ENCODE data around the gene TBC1D10B.
"Not testable (repeated sequence)": the region's sequence is repeated elsewhere in the genome, so short reads cannot be mapped to it uniquely, and the experiment has no call there.

The TBC1D10B gene

DNA sequence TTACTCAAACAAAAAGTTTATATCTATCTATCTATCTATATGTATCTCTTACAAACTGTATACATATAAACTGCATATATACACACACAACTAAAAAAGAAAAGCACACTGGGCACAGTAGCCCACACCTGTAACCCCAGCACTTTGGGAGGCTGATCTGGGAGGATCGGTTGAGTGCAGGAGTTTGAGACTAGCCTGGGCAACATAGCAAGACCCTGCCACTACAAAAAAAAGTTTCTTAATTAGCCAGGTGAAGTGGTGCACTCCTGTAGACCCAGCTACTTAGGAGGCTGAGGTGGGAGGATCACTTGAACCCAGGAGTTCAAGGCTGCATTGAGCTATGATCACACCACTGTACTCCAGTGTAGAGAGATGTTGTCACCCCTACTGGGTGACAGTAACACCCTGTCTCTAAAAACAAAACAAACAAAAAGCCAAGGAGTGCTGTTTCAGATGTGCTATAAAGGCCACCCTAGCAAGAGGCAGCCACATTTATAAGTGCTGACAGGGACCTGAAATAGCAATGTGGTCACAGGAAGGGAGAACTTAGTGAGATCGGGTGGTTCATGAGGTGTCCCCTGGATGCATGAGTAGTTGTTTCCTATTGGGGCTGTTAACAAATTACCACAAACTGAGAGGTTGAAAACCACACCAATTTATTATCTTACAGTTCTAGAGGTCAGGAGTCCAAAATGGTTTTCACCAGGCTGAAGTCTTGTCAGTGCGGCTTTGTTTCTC is 20.0 kb downstream of the TBC1D10B start:
- Mint-ChIP-seq H3K36me3 (ENCODE audit: low read depth) (peaks cover 50% of the 10 kb centered on the region), H3K4me3 (no peak overlapping the region), H3K9me3 (no peaks in the 10 kb centered on the region), H3K27ac (peak overlapping the region; percentile 84), H3K4me1 (peaks cover 27% of the 10 kb centered on the region), H3K27me3 (ENCODE audit: low read depth, poor library complexity) (peaks cover 6% of the 10 kb centered on the region)
- TF ChIP-seq, protein P1, sequence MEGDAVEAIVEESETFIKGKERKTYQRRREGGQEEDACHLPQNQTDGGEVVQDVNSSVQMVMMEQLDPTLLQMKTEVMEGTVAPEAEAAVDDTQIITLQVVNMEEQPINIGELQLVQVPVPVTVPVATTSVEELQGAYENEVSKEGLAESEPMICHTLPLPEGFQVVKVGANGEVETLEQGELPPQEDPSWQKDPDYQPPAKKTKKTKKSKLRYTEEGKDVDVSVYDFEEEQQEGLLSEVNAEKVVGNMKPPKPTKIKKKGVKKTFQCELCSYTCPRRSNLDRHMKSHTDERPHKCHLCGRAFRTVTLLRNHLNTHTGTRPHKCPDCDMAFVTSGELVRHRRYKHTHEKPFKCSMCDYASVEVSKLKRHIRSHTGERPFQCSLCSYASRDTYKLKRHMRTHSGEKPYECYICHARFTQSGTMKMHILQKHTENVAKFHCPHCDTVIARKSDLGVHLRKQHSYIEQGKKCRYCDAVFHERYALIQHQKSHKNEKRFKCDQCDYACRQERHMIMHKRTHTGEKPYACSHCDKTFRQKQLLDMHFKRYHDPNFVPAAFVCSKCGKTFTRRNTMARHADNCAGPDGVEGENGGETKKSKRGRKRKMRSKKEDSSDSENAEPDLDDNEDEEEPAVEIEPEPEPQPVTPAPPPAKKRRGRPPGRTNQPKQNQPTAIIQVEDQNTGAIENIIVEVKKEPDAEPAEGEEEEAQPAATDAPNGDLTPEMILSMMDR (IDR thresholded peaks at IDR 0.05), result no peak
- no peak for DNase-seq

DNA sequence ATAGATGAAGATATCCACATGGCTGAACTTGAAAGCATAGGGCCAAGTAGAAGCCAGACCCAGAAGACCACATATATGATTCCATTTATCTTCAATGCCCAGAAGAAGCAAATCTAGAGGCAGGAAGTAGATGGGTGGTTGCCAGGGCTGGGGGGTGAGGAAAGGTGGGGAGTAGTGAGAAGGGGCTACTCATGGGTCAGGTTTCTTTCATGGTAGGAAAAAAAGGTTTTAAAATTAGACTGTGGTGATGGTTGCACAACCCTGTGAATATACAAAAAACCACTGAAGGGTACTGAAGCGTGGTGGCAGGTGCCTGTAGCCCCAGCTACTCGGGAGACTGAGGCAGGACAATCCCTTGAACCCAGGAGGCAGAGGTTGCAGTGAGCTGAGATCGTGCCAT is 20.6 kb downstream of the TBC1D10B start:
- H3K36me3 Mint-ChIP-seq (ENCODE audit: low read depth), result peaks cover 50% of the 10 kb centered on the region
- peaks cover 3% of the 10 kb centered on the region for H3K27me3 Mint-ChIP-seq (ENCODE audit: low read depth, poor library complexity)
- H3K4me1 Mint-ChIP-seq, result peaks cover 25% of the 10 kb centered on the region
- H3K27ac Mint-ChIP-seq, result peak overlapping the region; percentile 83
- no peak overlapping the region for H3K4me3 Mint-ChIP-seq
- TF ChIP-seq, protein P1 (IDR thresholded peaks at IDR 0.05), result no peak
- H3K9me3 Mint-ChIP-seq, result no peaks in the 10 kb centered on the region
- no peak for DNase-seq

DNA sequence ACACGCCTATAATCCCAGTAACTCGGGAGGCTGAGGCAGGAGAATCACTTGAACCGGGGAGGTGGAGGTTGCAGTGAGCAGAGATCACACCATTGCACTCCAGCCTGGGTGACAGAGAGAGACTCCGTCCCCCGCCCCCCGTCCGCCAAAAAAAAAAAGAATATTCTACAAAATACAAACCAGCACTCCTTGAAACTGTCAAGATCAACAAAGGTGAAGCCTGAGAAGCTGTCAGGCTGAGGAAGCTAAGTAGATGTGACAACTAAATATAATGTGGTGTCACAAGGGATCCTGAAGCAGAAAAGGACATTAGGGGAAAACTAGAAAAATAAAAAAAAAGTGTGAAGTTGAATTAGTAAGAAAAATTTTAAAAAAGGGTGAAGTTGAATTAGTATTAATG is 21.4 kb downstream of the TBC1D10B start:
- TF ChIP-seq, protein P1 (IDR thresholded peaks at IDR 0.05), result no peak
- H3K27me3 Mint-ChIP-seq (ENCODE audit: low read depth, poor library complexity), result no peaks in the 10 kb centered on the region
- H3K36me3 Mint-ChIP-seq (ENCODE audit: low read depth), result peaks cover 45% of the 10 kb centered on the region
- no peaks in the 10 kb centered on the region for H3K9me3 Mint-ChIP-seq
- DNase-seq, result no peak
- peaks cover 17% of the 10 kb centered on the region for H3K4me1 Mint-ChIP-seq
- H3K4me3 Mint-ChIP-seq, result no peak overlapping the region
- peak overlapping the region; percentile 83 for H3K27ac Mint-ChIP-seq

DNA sequence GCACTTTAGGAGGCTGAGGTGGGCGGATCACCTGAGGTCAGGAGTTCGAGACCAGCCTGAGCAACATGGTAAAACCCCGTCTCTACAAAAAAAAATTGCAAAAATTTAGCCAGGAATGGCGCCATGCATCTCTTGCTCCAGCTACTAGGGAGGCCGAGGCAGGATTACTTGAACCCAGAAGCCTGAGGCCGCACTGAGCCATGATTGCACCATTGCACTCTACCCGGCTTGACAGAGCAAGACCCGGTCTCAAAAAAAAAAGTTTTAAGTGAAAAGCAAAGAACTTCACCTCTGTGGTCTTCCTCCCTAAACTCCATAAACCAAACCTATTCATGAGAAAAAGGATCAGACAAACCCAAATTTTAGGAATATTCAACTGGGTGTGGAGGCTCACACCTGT is 22.2 kb downstream of the TBC1D10B start:
- peaks cover 9% of the 10 kb centered on the region for H3K4me1 Mint-ChIP-seq
- H3K4me3 Mint-ChIP-seq, result no peak overlapping the region
- no peak overlapping the region for H3K27ac Mint-ChIP-seq
- no peaks in the 10 kb centered on the region for H3K27me3 Mint-ChIP-seq (ENCODE audit: low read depth, poor library complexity)
- peaks cover 39% of the 10 kb centered on the region for H3K36me3 Mint-ChIP-seq (ENCODE audit: low read depth)
- TF ChIP-seq, protein P1 (IDR thresholded peaks at IDR 0.05), result no peak
- no peak for DNase-seq
- no peaks in the 10 kb centered on the region for H3K9me3 Mint-ChIP-seq

DNA sequence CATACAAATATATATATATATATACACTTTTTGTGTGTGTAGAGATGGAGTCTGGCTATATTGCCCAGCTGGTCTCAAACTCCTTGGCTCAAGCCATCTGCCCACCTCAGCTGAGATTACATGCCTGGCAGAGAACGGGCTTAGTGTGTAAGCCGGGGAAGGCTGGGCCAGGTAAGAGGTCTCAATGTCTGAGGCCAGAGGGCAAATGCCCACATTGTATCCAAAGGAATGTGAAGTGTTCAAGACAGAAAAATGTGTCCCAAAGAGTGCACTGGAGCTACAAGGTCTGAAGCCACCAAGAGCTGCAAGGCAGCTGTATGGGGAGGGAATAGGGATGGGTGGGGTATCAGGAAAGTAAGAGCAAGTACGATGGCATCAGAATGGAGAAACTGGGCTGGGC is 24.0 kb downstream of the TBC1D10B start:
- Mint-ChIP-seq H3K27ac (no peak overlapping the region), H3K4me3 (no peak overlapping the region), H3K36me3 (ENCODE audit: low read depth) (peaks cover 23% of the 10 kb centered on the region), H3K9me3 (no peaks in the 10 kb centered on the region), H3K27me3 (ENCODE audit: low read depth, poor library complexity) (no peaks in the 10 kb centered on the region), H3K4me1 (peaks cover 5% of the 10 kb centered on the region)
- TF ChIP-seq, protein P1 (IDR thresholded peaks at IDR 0.05), result no peak
- no peak for DNase-seq

DNA sequence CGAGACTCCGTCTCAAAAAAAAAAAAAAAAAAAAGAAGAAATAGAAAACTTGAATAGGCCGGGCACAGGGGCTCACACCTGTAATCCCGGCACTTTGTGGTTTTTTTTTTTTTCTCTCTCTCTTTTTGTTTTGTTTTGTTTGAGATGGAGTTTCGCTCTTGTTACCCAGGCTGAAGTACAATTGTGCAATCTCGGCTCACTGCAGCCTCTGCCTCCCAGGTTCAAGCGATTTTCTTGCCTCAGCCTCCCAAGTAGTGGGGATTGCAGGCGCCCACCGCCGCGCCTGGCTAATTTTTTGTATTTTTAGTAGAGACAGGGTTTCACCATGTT is 26.8 kb downstream of the TBC1D10B start:
- not testable (repeated sequence) for H3K4me1 Mint-ChIP-seq; H3K27ac Mint-ChIP-seq; H3K36me3 Mint-ChIP-seq (ENCODE audit: low read depth); DNase-seq; H3K27me3 Mint-ChIP-seq (ENCODE audit: low read depth, poor library complexity); H3K4me3 Mint-ChIP-seq
- peaks cover 12% of the 10 kb centered on the region for H3K9me3 Mint-ChIP-seq

All from nephron progenitor cell (in vitro differentiated cells).